Tibial nerve (tissue), 4 donors: ENCODE results near the gene PHLPP2.

ENCODE experiments used
- EP300 ChIP-seq, 2 donors: sonication (generic); formaldehyde crosslinking; IDR thresholded peaks; one replicate each; pipeline ENCODE4 v1.6.1; 2017; ENCODE audit warnings: antibody characterized with exemption in 2 of 2, mild to moderate bottlenecking in 1 of 2
- POLR2A ChIP-seq, 2 donors: fragments of 450-650 bp; IDR thresholded peaks; one replicate each; pipeline ENCODE4 v1.6.1; 2017; ENCODE audit warnings: antibody characterized with exemption in 2 of 2, mild to moderate bottlenecking in 2 of 2, moderate library complexity in 2 of 2
- TF ChIP-seq, protein P1 (sequence below), 5 experiments: fragments of 200-600 bp in 3 of 5; fragments of 450-650 bp in 2 of 5; sonication (generic) in 3 of 5; IDR thresholded peaks; one replicate each; pipeline ENCODE4 v1.5.1; 2016 to 2019; ENCODE audit warnings: antibody characterized with exemption in 5 of 5, mild to moderate bottlenecking in 3 of 5, moderate library complexity in 2 of 5

DNA sequence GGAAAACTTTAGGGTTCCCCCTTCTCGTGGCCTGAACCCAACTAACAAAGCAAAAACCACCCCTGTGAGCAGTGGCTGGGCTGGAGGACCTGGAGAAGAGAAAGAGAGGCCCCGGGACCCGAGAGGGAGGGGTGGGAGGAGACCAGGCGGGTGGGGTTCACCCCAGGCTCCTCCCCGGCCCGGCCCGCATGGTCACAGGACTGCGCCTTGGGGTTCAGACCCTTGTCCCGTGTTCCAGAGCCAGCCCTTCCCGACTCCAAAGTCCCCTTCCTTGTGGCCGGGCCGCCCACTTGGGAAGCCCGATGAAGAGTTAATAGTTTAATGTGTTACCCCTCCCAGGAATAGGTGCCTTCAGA is 97.7 kb downstream of the PHLPP2 start:
- TF ChIP-seq, protein P1, sequence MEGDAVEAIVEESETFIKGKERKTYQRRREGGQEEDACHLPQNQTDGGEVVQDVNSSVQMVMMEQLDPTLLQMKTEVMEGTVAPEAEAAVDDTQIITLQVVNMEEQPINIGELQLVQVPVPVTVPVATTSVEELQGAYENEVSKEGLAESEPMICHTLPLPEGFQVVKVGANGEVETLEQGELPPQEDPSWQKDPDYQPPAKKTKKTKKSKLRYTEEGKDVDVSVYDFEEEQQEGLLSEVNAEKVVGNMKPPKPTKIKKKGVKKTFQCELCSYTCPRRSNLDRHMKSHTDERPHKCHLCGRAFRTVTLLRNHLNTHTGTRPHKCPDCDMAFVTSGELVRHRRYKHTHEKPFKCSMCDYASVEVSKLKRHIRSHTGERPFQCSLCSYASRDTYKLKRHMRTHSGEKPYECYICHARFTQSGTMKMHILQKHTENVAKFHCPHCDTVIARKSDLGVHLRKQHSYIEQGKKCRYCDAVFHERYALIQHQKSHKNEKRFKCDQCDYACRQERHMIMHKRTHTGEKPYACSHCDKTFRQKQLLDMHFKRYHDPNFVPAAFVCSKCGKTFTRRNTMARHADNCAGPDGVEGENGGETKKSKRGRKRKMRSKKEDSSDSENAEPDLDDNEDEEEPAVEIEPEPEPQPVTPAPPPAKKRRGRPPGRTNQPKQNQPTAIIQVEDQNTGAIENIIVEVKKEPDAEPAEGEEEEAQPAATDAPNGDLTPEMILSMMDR (IDR thresholded peaks at IDR 0.05) = no peak
- TF ChIP-seq POLR2A (IDR thresholded peaks at IDR 0.05) = no peak
- TF ChIP-seq EP300 (IDR thresholded peaks at IDR 0.05) = no peak
